Measurements from ENCODE around the gene PPP1R9A.

DNA sequence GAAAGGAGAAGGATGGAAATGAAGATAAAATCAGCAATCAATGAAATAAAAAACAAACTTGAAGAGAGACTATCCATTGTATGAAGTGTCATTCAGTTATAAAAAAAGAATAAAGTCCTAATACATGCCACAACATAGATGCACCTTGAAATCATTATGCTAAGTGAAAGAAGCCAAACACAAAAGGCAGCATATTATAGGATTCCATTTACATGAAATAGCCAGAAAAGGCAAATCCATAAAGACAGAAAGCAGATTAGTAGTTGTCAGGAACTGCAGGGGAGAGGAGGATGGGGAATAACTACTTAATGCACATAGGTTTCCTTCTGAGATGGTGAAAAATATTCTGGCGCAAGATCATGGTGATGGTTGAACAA lies 423.6 kb downstream of the PPP1R9A start:
- TF ChIP-seq, protein P1, sequence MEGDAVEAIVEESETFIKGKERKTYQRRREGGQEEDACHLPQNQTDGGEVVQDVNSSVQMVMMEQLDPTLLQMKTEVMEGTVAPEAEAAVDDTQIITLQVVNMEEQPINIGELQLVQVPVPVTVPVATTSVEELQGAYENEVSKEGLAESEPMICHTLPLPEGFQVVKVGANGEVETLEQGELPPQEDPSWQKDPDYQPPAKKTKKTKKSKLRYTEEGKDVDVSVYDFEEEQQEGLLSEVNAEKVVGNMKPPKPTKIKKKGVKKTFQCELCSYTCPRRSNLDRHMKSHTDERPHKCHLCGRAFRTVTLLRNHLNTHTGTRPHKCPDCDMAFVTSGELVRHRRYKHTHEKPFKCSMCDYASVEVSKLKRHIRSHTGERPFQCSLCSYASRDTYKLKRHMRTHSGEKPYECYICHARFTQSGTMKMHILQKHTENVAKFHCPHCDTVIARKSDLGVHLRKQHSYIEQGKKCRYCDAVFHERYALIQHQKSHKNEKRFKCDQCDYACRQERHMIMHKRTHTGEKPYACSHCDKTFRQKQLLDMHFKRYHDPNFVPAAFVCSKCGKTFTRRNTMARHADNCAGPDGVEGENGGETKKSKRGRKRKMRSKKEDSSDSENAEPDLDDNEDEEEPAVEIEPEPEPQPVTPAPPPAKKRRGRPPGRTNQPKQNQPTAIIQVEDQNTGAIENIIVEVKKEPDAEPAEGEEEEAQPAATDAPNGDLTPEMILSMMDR (conservative IDR thresholded peaks at IDR 0.05), result no peak
- no peak for TF ChIP-seq ZFX (IDR thresholded peaks at IDR 0.05)
